ENCODE results near the gene WHRN.

- TF ChIP-seq RBM39 (optimal IDR thresholded peaks at IDR 0.05; ENCODE audit: low read depth, low read length): no peak
- TF ChIP-seq, protein P1, sequence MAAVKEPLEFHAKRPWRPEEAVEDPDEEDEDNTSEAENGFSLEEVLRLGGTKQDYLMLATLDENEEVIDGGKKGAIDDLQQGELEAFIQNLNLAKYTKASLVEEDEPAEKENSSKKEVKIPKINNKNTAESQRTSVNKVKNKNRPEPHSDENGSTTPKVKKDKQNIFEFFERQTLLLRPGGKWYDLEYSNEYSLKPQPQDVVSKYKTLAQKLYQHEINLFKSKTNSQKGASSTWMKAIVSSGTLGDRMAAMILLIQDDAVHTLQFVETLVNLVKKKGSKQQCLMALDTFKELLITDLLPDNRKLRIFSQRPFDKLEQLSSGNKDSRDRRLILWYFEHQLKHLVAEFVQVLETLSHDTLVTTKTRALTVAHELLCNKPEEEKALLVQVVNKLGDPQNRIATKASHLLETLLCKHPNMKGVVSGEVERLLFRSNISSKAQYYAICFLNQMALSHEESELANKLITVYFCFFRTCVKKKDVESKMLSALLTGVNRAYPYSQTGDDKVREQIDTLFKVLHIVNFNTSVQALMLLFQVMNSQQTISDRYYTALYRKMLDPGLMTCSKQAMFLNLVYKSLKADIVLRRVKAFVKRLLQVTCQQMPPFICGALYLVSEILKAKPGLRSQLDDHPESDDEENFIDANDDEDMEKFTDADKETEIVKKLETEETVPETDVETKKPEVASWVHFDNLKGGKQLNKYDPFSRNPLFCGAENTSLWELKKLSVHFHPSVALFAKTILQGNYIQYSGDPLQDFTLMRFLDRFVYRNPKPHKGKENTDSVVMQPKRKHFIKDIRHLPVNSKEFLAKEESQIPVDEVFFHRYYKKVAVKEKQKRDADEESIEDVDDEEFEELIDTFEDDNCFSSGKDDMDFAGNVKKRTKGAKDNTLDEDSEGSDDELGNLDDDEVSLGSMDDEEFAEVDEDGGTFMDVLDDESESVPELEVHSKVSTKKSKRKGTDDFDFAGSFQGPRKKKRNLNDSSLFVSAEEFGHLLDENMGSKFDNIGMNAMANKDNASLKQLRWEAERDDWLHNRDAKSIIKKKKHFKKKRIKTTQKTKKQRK (IDR thresholded peaks at IDR 0.05; ENCODE audit: borderline replicate concordance, low read depth, low read length): no peak
- TF ChIP-seq, protein P2, sequence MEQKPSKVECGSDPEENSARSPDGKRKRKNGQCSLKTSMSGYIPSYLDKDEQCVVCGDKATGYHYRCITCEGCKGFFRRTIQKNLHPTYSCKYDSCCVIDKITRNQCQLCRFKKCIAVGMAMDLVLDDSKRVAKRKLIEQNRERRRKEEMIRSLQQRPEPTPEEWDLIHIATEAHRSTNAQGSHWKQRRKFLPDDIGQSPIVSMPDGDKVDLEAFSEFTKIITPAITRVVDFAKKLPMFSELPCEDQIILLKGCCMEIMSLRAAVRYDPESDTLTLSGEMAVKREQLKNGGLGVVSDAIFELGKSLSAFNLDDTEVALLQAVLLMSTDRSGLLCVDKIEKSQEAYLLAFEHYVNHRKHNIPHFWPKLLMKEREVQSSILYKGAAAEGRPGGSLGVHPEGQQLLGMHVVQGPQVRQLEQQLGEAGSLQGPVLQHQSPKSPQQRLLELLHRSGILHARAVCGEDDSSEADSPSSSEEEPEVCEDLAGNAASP (IDR thresholded peaks at IDR 0.05): no peak
- no peak for TF ChIP-seq CEBPB (tag; IDR thresholded peaks at IDR 0.05)
- TF ChIP-seq, protein P3, sequence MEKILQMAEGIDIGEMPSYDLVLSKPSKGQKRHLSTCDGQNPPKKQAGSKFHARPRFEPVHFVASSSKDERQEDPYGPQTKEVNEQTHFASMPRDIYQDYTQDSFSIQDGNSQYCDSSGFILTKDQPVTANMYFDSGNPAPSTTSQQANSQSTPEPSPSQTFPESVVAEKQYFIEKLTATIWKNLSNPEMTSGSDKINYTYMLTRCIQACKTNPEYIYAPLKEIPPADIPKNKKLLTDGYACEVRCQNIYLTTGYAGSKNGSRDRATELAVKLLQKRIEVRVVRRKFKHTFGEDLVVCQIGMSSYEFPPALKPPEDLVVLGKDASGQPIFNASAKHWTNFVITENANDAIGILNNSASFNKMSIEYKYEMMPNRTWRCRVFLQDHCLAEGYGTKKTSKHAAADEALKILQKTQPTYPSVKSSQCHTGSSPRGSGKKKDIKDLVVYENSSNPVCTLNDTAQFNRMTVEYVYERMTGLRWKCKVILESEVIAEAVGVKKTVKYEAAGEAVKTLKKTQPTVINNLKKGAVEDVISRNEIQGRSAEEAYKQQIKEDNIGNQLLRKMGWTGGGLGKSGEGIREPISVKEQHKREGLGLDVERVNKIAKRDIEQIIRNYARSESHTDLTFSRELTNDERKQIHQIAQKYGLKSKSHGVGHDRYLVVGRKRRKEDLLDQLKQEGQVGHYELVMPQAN (IDR thresholded peaks at IDR 0.05; ENCODE audit: borderline replicate concordance): no peak
- no peak for TF ChIP-seq ZNF140 (CRISPR knock-in tag; IDR thresholded peaks at IDR 0.05)
- no peak for TF ChIP-seq TAF1 (IDR thresholded peaks at IDR 0.05; ENCODE audit: control insufficient read depth, extremely low read depth, insufficient read depth, low read length, severe bottlenecking)
- TF ChIP-seq CREBBP (IDR thresholded peaks at IDR 0.05; ENCODE audit: low read depth, low read length): no peak
- TF ChIP-seq ZNF316 (IDR thresholded peaks at IDR 0.05): no peak
- TF ChIP-seq POLR2A (conservative IDR thresholded peaks at IDR 0.05): no peak
- no peak for TF ChIP-seq POLR2G (IDR thresholded peaks at IDR 0.05; ENCODE audit: low read depth, low read length)
- TF ChIP-seq MAZ (CRISPR knock-in tag; conservative IDR thresholded peaks at IDR 0.05 in 1 of 2, IDR thresholded peaks at IDR 0.05 in 1 of 2): no peak
Measured at GRCh38 chr9:114471157-114471556, 34.1 kb downstream of the WHRN start.

All from K562 (cell line).